Activated CD4-positive, alpha-beta T cell treated with anti-CD3 and anti-CD28 coated beads for 24 hours (primary cell): ENCODE data around the gene HDAC8.
"Not testable (repeated sequence)": the region's sequence is repeated elsewhere in the genome, so short reads cannot be mapped to it uniquely, and the experiment has no call there.

Experiments used
- DNase-seq, 2 donors: peaks; one replicate each; pipeline ENCODE4 v3.0.0-alpha.2; 2020; ENCODE audit warnings: low read depth in 2 of 2

The HDAC8 gene

GRCh38 chrX:72461766-72462165 lies 110.9 kb downstream of the HDAC8 start:
- DNase-seq, result no peak

GRCh38 chrX:72461288-72461687 lies 111.4 kb downstream of the HDAC8 start:
- no peak for DNase-seq

GRCh38 chrX:72460715-72461114 lies 111.9 kb downstream of the HDAC8 start:
- DNase-seq, result no peak

DNA sequence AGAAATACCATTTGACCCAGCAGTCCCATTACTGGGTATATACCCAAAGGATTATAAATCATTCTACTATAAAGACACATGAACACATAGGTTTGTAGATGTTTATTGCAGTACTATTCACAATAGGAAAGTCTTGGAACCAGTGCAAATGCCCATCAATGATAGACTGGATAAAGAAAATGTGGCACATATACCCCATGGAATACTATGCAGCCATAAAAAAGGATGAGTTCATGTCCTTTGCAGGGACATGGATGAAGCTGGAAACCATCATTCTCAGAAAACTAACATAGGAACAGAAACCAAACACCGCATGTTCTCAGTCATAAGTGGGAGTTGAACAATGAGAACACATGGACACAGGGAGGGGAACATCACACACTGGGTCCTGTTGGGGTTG lies 123.6 kb downstream of the HDAC8 start:
- DNase-seq, result not testable (repeated sequence)

DNA sequence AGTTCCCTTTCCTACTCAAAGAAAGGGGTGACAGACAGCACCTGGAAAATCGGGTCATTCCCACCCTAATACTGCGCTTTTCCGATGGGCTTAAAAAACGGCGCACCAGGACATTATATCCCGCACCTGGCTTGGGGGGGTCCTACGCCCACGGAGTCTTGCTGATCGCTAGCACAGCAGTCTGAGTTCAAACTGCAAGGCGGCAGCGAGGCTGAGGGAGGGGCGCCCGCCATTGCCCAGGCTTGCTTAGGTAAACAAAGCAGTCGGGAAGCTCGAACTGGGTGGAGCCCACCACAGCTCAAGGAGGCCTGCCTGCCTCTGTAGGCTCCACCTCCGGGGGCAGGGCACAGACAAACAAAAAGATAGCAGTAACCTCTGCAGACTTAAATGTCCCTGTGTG lies 131.9 kb downstream of the HDAC8 start:
- not testable (repeated sequence) for DNase-seq

DNA sequence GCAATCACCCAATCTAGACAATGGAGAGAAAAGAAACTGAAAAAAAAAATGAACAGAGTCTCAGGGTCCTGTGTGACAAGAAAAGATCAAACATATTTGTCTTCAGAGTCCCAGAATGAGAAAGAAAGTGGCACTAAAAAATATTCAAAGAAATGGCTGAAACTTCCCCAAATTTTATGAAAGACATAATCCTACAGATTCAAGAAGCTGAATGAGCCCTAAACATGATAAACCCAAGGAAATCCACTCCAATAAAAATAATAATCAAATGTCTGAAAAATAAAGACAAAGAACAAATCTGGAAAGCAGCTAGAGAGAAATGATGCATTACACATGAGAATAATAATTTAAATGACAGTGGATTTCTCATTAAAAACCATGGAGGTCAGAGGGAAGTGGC lies 136.6 kb downstream of the HDAC8 start:
- DNase-seq, result no peak

DNA sequence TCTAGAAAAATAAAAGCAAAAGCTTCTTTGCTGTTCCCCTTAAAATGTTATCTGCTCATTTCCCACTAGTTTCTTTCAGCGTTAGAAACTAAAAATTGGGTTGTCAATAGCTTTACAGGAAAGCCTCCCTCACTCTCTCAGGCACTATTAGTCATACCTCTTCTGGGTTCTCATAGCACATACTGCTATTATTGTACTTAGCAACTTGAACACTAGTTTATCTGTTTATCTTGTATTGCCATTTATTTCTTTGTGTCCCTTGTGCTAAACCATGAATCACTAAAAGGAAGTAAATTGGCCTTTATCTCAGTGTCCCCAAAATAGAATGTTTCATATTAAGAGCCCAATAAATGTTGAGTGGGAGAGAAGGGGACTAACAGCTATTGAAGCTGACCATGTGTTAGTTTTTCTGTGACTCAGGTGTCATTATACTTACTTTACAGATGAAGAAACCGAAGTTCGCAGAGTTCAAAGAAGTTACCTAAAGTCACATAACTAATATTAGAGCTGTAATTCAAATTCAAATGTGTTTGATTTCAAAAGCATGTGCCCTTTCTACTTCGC lies 142.2 kb downstream of the HDAC8 start:
- DNase-seq, result no peak

- DNase-seq, result no peak
Observed at GRCh38 chrX:72421797-72422196, 150.8 kb downstream of the HDAC8 start.

- no peak for DNase-seq
Observed at GRCh38 chrX:72409993-72410392, 162.7 kb downstream of the HDAC8 start.

GRCh38 chrX:72408885-72409284 lies 163.8 kb downstream of the HDAC8 start:
- no peak for DNase-seq

DNA sequence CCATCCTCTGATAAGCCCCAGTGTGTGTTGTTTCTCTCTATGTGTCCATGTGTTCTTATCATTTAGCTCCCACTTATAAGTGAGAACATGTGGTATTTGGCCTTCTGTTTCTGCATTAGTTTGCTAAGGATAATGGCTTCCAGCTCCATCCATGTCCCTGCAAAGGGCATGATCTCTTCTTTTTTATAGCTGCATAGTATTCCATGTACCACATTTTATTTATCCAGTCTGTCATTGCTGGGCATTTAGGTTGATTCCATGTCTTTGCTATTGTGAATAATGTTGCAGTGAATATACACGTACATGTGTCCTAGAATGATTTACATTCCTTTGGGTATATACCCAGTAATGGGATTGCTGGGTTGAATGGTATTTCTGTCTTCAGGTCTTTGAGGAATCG lies 167.5 kb downstream of the HDAC8 start:
- not testable (repeated sequence) for DNase-seq

- DNase-seq, result no peak
Observed at GRCh38 chrX:72402614-72403013, 170.0 kb downstream of the HDAC8 start.

DNA sequence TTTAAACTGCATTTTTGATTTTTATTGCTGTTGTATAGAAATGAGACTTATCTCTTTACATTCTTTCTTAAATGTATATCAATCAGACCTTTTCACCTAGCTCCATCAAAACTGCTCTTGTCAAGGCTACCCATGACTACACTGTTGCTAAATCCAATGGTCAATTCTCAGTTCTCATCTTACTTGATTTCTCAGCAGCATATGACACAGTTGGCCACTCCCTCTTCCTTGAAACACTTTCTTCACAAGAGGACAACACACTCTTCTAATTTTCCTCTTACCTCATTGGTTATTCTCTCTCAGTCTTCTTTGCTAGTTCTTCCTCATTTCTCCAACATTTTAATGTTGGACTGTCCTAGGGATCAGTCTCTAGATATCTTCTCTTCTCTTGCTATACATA lies 172.8 kb downstream of the HDAC8 start:
- no peak for DNase-seq

DNA sequence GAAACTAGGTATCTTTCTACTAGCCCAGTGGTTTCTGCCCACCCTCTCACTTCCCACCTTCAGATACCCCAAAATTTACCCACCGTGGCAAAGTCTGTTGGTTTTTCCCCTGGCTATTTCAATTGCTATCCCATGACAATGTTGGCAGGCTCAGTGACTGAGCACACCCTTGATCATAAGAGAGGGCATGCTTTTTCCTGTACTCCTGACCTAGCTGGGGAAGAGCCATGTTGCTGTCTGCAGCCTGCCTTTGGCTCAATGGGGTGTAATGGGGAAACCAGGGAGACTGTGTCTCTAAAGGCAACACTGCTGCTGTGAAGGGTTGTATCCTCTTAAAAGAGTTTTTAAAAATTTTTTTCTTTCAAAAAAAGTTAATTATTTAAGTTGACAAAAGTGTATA lies 176.5 kb downstream of the HDAC8 start:
- no peak for DNase-seq

DNA sequence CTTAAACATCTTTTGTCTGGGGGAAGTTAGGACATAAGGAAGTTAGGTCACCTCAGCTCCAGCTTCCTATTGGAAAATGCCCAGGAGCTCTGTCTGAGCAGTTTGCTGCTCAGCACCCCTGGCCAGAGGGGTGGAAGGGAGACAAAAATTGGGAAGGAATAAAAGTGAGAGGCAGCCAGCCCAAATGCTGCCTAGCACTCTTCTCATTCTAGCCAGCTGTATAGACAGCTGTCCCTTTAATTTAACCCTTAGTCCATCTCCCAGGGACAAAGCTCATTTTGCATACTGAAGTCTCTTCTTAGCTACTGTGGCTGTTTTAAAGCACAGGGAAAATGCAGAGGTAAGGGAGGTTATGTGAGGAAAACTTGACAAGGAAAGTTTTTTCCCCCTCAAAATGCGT lies 177.4 kb downstream of the HDAC8 start:
- DNase-seq, result no peak

DNA sequence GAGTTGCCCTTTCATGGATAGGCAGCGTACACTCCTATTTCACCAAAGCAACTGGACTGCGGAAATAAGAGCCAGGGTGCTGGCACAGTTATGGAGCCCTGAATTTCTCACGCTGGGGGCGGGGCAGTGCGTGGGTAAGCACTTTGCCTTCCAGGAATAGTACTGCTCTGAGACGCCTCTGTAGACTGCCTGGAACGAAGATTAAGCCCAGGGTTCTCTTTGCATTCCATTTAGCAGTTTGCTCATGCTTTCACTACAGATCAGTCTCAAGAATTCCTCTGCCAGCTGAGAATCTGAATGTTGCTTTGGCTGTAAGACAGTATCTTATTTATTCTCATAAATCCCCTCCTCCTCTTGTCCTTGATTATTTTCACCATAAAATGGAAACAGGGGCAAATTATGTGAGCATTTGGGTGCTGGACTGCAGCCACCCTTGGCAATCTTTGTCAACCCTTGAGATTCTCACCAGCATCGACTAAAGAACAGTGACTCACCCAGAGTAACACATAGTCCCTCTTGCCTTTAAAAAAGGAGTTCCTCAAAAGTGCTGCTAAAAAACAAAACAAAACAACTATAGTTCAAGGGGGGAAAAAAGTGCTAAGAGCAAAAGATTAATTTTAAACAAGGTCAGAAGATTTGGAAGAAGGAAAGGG lies 178.0 kb downstream of the HDAC8 start:
- no peak for DNase-seq

- DNase-seq, result no peak
Observed at GRCh38 chrX:72393836-72394517, 178.7 kb downstream of the HDAC8 start.

GRCh38 chrX:72392816-72393800 lies 179.5 kb downstream of the HDAC8 start:
- no peak for DNase-seq

- no peak for DNase-seq
Observed at GRCh38 chrX:72392042-72392441, 180.6 kb downstream of the HDAC8 start.

DNA sequence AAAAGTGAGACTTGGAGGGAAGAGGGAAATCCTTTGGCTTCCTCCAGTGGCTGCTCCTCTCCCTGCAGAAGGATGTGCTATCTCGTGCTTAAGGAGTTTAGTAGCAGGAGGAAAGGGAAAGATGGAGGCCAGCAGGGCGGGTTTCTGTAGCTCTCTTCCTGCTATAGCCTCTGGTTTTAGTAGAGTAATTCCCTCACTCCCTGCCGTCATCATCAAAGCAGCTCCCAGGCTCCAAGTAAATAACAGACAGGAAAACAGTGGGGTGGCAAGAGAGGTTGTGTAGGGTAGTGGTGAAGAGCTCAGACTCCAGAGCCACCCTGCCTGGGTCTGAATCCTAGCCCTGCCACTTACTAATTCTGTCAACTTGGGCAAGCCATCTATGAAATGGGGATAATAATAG lies 185.4 kb downstream of the HDAC8 start:
- no peak for DNase-seq

GRCh38 chrX:72382202-72382595 lies 190.4 kb downstream of the HDAC8 start:
- no peak for DNase-seq
